ENCODE data around the gene PDGFD.

PDGFD gene

GRCh38 chr11:103998826-103999508 lies 165.0 kb downstream of the PDGFD start:
- Histone ChIP-seq H3K4me3 (ENCODE audit: low read length) (no peak overlapping the region), H3K4me1 (ENCODE audit: control insufficient read depth, insufficient read depth, low read length) (peaks cover 41% of the 10 kb centered on the region)
- DNase-seq (ENCODE audit: low read depth): no peak

GRCh38 chr11:103997082-103997481 lies 166.9 kb downstream of the PDGFD start:
- Histone ChIP-seq H3K4me3 (ENCODE audit: low read length) (no peak overlapping the region), H3K4me1 (ENCODE audit: control insufficient read depth, insufficient read depth, low read length) (peaks cover 35% of the 10 kb centered on the region), H3K9me3 (ENCODE audit: control insufficient read depth, low read length) (no peaks in the 10 kb centered on the region), H3K9ac (ENCODE audit: low read length) (no peak overlapping the region), H3K27me3 (replicated peaks; ENCODE audit: control insufficient read depth, insufficient read depth, low read length) (no peaks in the 10 kb centered on the region), H3K36me3 (ENCODE audit: control insufficient read depth, insufficient read depth, low read length, severe bottlenecking) (peaks cover 4% of the 10 kb centered on the region)
- DNase-seq (ENCODE audit: low read depth): no peak

More at GRCh38 chr11:103998826-103999508, 165.0 kb downstream of the PDGFD start:
- Histone ChIP-seq H3K9ac (ENCODE audit: low read length) (no peak overlapping the region), H3K36me3 (ENCODE audit: control insufficient read depth, insufficient read depth, low read length, severe bottlenecking) (peaks cover 4% of the 10 kb centered on the region), H3K9me3 (ENCODE audit: control insufficient read depth, low read length) (no peaks in the 10 kb centered on the region), H3K27me3 (replicated peaks; ENCODE audit: control insufficient read depth, insufficient read depth, low read length) (no peaks in the 10 kb centered on the region)

GRCh38 chr11:103995896-103996295 lies 168.1 kb downstream of the PDGFD start:
- H3K4me1 ChIP-seq (ENCODE audit: control insufficient read depth, insufficient read depth, low read length): peaks cover 23% of the 10 kb centered on the region
- no peak for DNase-seq (ENCODE audit: low read depth)
- no peak overlapping the region for H3K4me3 ChIP-seq (ENCODE audit: low read length)
- no peak overlapping the region for H3K9ac ChIP-seq (ENCODE audit: low read length)
- no peaks in the 10 kb centered on the region for H3K27me3 ChIP-seq (replicated peaks; ENCODE audit: control insufficient read depth, insufficient read depth, low read length)
- peaks cover 4% of the 10 kb centered on the region for H3K36me3 ChIP-seq (ENCODE audit: control insufficient read depth, insufficient read depth, low read length, severe bottlenecking)
- no peaks in the 10 kb centered on the region for H3K9me3 ChIP-seq (ENCODE audit: control insufficient read depth, low read length)

GRCh38 chr11:103994518-103994917 lies 169.4 kb downstream of the PDGFD start:
- no peak overlapping the region for H3K4me3 ChIP-seq (ENCODE audit: low read length)

GRCh38 chr11:103994094-103994493 lies 169.9 kb downstream of the PDGFD start:
- H3K9me3 ChIP-seq (ENCODE audit: control insufficient read depth, low read length): no peaks in the 10 kb centered on the region
- DNase-seq (ENCODE audit: low read depth): peak; percentile 31
- peaks cover 13% of the 10 kb centered on the region for H3K4me1 ChIP-seq (ENCODE audit: control insufficient read depth, insufficient read depth, low read length)
- no peaks in the 10 kb centered on the region for H3K27me3 ChIP-seq (replicated peaks; ENCODE audit: control insufficient read depth, insufficient read depth, low read length)
- no peak overlapping the region for H3K9ac ChIP-seq (ENCODE audit: low read length)
- peaks cover 4% of the 10 kb centered on the region for H3K36me3 ChIP-seq (ENCODE audit: control insufficient read depth, insufficient read depth, low read length, severe bottlenecking)
- H3K4me3 ChIP-seq (ENCODE audit: low read length): no peak overlapping the region

More at GRCh38 chr11:103994518-103994917, 169.4 kb downstream of the PDGFD start:
- DNase-seq (ENCODE audit: low read depth): no peak
- H3K4me1 ChIP-seq (ENCODE audit: control insufficient read depth, insufficient read depth, low read length): peaks cover 13% of the 10 kb centered on the region
- no peaks in the 10 kb centered on the region for H3K27me3 ChIP-seq (replicated peaks; ENCODE audit: control insufficient read depth, insufficient read depth, low read length)
- no peaks in the 10 kb centered on the region for H3K9me3 ChIP-seq (ENCODE audit: control insufficient read depth, low read length)
- H3K9ac ChIP-seq (ENCODE audit: low read length): no peak overlapping the region
- H3K36me3 ChIP-seq (ENCODE audit: control insufficient read depth, insufficient read depth, low read length, severe bottlenecking): peaks cover 4% of the 10 kb centered on the region

GRCh38 chr11:103993507-103993906 lies 170.4 kb downstream of the PDGFD start:
- peaks cover 4% of the 10 kb centered on the region for H3K36me3 ChIP-seq (ENCODE audit: control insufficient read depth, insufficient read depth, low read length, severe bottlenecking)
- H3K27me3 ChIP-seq (replicated peaks; ENCODE audit: control insufficient read depth, insufficient read depth, low read length): no peaks in the 10 kb centered on the region
- no peaks in the 10 kb centered on the region for H3K9me3 ChIP-seq (ENCODE audit: control insufficient read depth, low read length)
- H3K9ac ChIP-seq (ENCODE audit: low read length): no peak overlapping the region
- H3K4me1 ChIP-seq (ENCODE audit: control insufficient read depth, insufficient read depth, low read length): peaks cover 16% of the 10 kb centered on the region
- H3K4me3 ChIP-seq (ENCODE audit: low read length): no peak overlapping the region
- DNase-seq (ENCODE audit: low read depth): no peak

GRCh38 chr11:103988595-103988969 lies 175.4 kb downstream of the PDGFD start:
- Histone ChIP-seq H3K9me3 (ENCODE audit: control insufficient read depth, low read length) (no peaks in the 10 kb centered on the region), H3K36me3 (ENCODE audit: control insufficient read depth, insufficient read depth, low read length, severe bottlenecking) (no peaks in the 10 kb centered on the region), H3K27me3 (replicated peaks; ENCODE audit: control insufficient read depth, insufficient read depth, low read length) (no peaks in the 10 kb centered on the region), H3K9ac (ENCODE audit: low read length) (no peak overlapping the region), H3K4me3 (ENCODE audit: low read length) (no peak overlapping the region), H3K4me1 (ENCODE audit: control insufficient read depth, insufficient read depth, low read length) (peaks cover 12% of the 10 kb centered on the region)
- DNase-seq (ENCODE audit: low read depth): peak; percentile 35

GRCh38 chr11:103987629-103988594 lies 176.0 kb downstream of the PDGFD start:
- H3K4me3 ChIP-seq (ENCODE audit: low read length): no peak overlapping the region
- peaks cover 9% of the 10 kb centered on the region for H3K4me1 ChIP-seq (ENCODE audit: control insufficient read depth, insufficient read depth, low read length)
- no peak overlapping the region for H3K9ac ChIP-seq (ENCODE audit: low read length)
- H3K27me3 ChIP-seq (replicated peaks; ENCODE audit: control insufficient read depth, insufficient read depth, low read length): no peaks in the 10 kb centered on the region
- no peak for DNase-seq (ENCODE audit: low read depth)
- no peaks in the 10 kb centered on the region for H3K9me3 ChIP-seq (ENCODE audit: control insufficient read depth, low read length)
- H3K36me3 ChIP-seq (ENCODE audit: control insufficient read depth, insufficient read depth, low read length, severe bottlenecking): no peaks in the 10 kb centered on the region

GRCh38 chr11:103985041-103985440 lies 178.9 kb downstream of the PDGFD start:
- no peaks in the 10 kb centered on the region for H3K27me3 ChIP-seq (replicated peaks; ENCODE audit: control insufficient read depth, insufficient read depth, low read length)
- no peak overlapping the region for H3K9ac ChIP-seq (ENCODE audit: low read length)
- H3K4me1 ChIP-seq (ENCODE audit: control insufficient read depth, insufficient read depth, low read length): peaks cover 9% of the 10 kb centered on the region
- no peaks in the 10 kb centered on the region for H3K9me3 ChIP-seq (ENCODE audit: control insufficient read depth, low read length)
- no peaks in the 10 kb centered on the region for H3K36me3 ChIP-seq (ENCODE audit: control insufficient read depth, insufficient read depth, low read length, severe bottlenecking)
- H3K4me3 ChIP-seq (ENCODE audit: low read length): no peak overlapping the region
- no peak for DNase-seq (ENCODE audit: low read depth)

GRCh38 chr11:103980108-103980507 lies 183.8 kb downstream of the PDGFD start:
- H3K9me3 ChIP-seq (ENCODE audit: control insufficient read depth, low read length): no peaks in the 10 kb centered on the region
- H3K36me3 ChIP-seq (ENCODE audit: control insufficient read depth, insufficient read depth, low read length, severe bottlenecking): peaks cover 3% of the 10 kb centered on the region
- H3K4me3 ChIP-seq (ENCODE audit: low read length): no peak overlapping the region
- H3K4me1 ChIP-seq (ENCODE audit: control insufficient read depth, insufficient read depth, low read length): peaks cover 4% of the 10 kb centered on the region
- H3K9ac ChIP-seq (ENCODE audit: low read length): no peak overlapping the region
- H3K27me3 ChIP-seq (replicated peaks; ENCODE audit: control insufficient read depth, insufficient read depth, low read length): no peaks in the 10 kb centered on the region
- DNase-seq (ENCODE audit: low read depth): no peak

Data from adipocyte (in vitro differentiated cells).